K562 (cell line): ENCODE measurements around the gene DPYSL4. TPM values are rescaled to one million over a fixed set of nuclear protein-coding genes. Genes with fewer than 3 reads are reported as not detected.

Source experiments
- ATAC-seq: fragments of 200-7000 bp; cut with Tn5 transposase; 3 replicates; pipeline ENCODE4 v1.9.1; 2020; ENCODE audit warnings: moderate library complexity
- BruUV-seq: library from RNA; stranded (reverse); fragments of 400-500 nt; replicated peaks from 2 replicates; lab custom pipeline; 2021; lab: Mats Ljungman, UMichigan
- CTCF ChIA-PET: fragments of 300-600 bp; formaldehyde crosslinking; extraction: SDS; loops from one replicate; lab custom pipeline; 2021; ENCODE audit warnings: low intra/inter-chr PET ratio; lab: Yijun Ruan, JAX
- POLR2A ChIA-PET: fragments of 300-600, 350-650 bp; sonication (Branson Sonifier 250); formaldehyde crosslinking; extraction: SDS; loops from one replicate; lab custom pipeline; 2021; ENCODE audit warnings: antibody characterized with exemption, inconsistent platforms; lab: Yijun Ruan, JAX
- DNase-seq, 4 experiments: peaks; one replicate each; pipeline versions ENCODE4 v3.0.0 to v3.0.0-alpha.2; 2011 to 2018; ENCODE audit warnings: low spot score in 3 of 4, mixed read lengths in 3 of 4; ENCODE audit errors: extremely low read depth in 1 of 4
- FAIRE-seq: peaks from 2 replicates; lab custom pipeline; 2011; peaks lifted over from hg19 to GRCh38; lab: Jason Lieb, UNC
- H2AFZ ChIP-seq: 2 replicates; pipeline ENCODE4 v1.6.0; 2011; ENCODE audit warnings: low read depth, low read length, control low read depth, inconsistent platforms
- H3K27ac ChIP-seq: fragments of 200-600 bp; 3 replicates; pipeline ENCODE4 v1.8.0; 2011; ENCODE audit warnings: low read depth, mild to moderate bottlenecking, control low read depth, inconsistent platforms, low read length, moderate library complexity, mixed read lengths; ENCODE audit errors: extremely low read depth
- H3K27me3 ChIP-seq, 2 experiments: fragments of 300-600 bp in 1 of 2; 2 replicates in 1 of 2; 3 replicates in 1 of 2; pipeline versions ENCODE4 v1.6.0 to v1.8.0; 2011; ENCODE audit warnings: inconsistent platforms in 2 of 2, low read length in 2 of 2, mild to moderate bottlenecking in 1 of 2, mixed read lengths in 1 of 2, moderate library complexity in 1 of 2; ENCODE audit not compliant: control insufficient read depth in 2 of 2, insufficient read depth in 2 of 2
- H3K36me3 ChIP-seq: fragments of 300-600 bp; 3 replicates; pipeline ENCODE4 v1.8.0; 2011; ENCODE audit warnings: mild to moderate bottlenecking, low read length, inconsistent platforms; ENCODE audit not compliant: control insufficient read depth, insufficient read depth
- H3K4me1 ChIP-seq, 2 experiments: fragments of 200-600 bp in 1 of 2; replicated peaks in 1 of 2; 2 replicates in 1 of 2; 3 replicates in 1 of 2; pipeline versions ENCODE4 v1.5.1 to v1.8.0; 2011; ENCODE audit warnings: inconsistent platforms in 2 of 2, low read length in 2 of 2, mild to moderate bottlenecking in 1 of 2, mixed read lengths in 1 of 2, moderate library complexity in 1 of 2; ENCODE audit not compliant: control insufficient read depth in 2 of 2, insufficient read depth in 2 of 2
- H3K4me2 ChIP-seq: 2 replicates; pipeline ENCODE4 v1.6.1; 2011; ENCODE audit warnings: low read length, control low read depth, inconsistent platforms, mixed read lengths; ENCODE audit not compliant: insufficient read depth
- H3K4me3 ChIP-seq: fragments of 200-600 bp; sonication (generic), shearing (Covaris generic); 2 replicates; pipeline ENCODE4 v1.5.1; 2016; ENCODE audit warnings: control low read depth, inconsistent platforms
- H3K79me2 ChIP-seq: fragments of 200-600 bp; 3 replicates; pipeline ENCODE4 v1.8.0; 2011; ENCODE audit warnings: low read length, inconsistent platforms; ENCODE audit not compliant: control insufficient read depth, insufficient read depth
- H3K9ac ChIP-seq, 2 experiments: 2 replicates each; pipeline versions ENCODE4 v1.6.0 to v1.6.1; 2011; ENCODE audit warnings: low read depth in 2 of 2, low read length in 2 of 2, control low read depth in 1 of 2, inconsistent platforms in 1 of 2, mild to moderate bottlenecking in 1 of 2, mixed read lengths in 1 of 2; ENCODE audit not compliant: insufficient read depth in 1 of 2
- H3K9me1 ChIP-seq: one replicate; pipeline ENCODE4 v1.6.0; 2011; ENCODE audit warnings: inconsistent platforms, mild to moderate bottlenecking, low read length, moderate library complexity; ENCODE audit not compliant: control insufficient read depth, insufficient read depth
- H3K9me3 ChIP-seq: replicated peaks from 2 replicates; pipeline ENCODE4 v1.5.1; 2011; ENCODE audit warnings: low read depth, low read length, inconsistent platforms; ENCODE audit not compliant: control insufficient read depth, insufficient read depth
- H4K20me1 ChIP-seq: replicated peaks from 2 replicates; pipeline ENCODE4 v1.6.1; 2011; ENCODE audit warnings: low read length, inconsistent platforms, mixed read lengths; ENCODE audit not compliant: control insufficient read depth, insufficient read depth
- EGR1 ChIP-seq: fragments of 450-650 bp; conservative IDR thresholded peaks from 2 replicates; pipeline ENCODE4 v1.6.1; 2017; ENCODE audit warnings: mild to moderate bottlenecking
- HDAC8 ChIP-seq: fragments of 450-650 bp; IDR thresholded peaks from 2 replicates; pipeline ENCODE4 v1.6.1; 2016; ENCODE audit warnings: mild to moderate bottlenecking, missing genetic modification characterization, moderate library complexity, missing compliant biosample characterization
- IFI16 ChIP-seq: fragments of 250-450 bp; sonication (Bioruptor Pico); IDR thresholded peaks from 2 replicates; pipeline ENCODE4 v2.1.2; 2022; ENCODE audit warnings: mild to moderate bottlenecking, inconsistent platforms
- NR3C1 ChIP-seq: sonication (generic); formaldehyde crosslinking; IDR thresholded peaks from 2 replicates; pipeline ENCODE4 v1.8.1; 2022; ENCODE audit warnings: missing genetic modification reagents
- NUFIP1 ChIP-seq: fragments of 450-650 bp; IDR thresholded peaks from 2 replicates; pipeline ENCODE4 v1.6.1; 2018; ENCODE audit not compliant: partially characterized antibody
- PRPF4 ChIP-seq: fragments of 200-400 bp; formaldehyde crosslinking; IDR thresholded peaks from one replicate; pipeline ENCODE4 v1.6.1; 2017; ENCODE audit warnings: low read length, low read depth, mild to moderate bottlenecking; ENCODE audit not compliant: insufficient read depth, poor library complexity, severe bottlenecking
- SAP30 ChIP-seq: fragments of 200-600 bp; sonication (generic); IDR thresholded peaks from 2 replicates; pipeline ENCODE4 v1.6.1; 2012; ENCODE audit warnings: borderline replicate concordance, low read depth, mild to moderate bottlenecking, moderate library complexity, low read length, control low read depth, inconsistent platforms; ENCODE audit not compliant: insufficient read depth, poor library complexity, severe bottlenecking
- SMARCA4 ChIP-seq: fragments of 450-650 bp; IDR thresholded peaks from 2 replicates; pipeline ENCODE4 v1.6.1; 2016
- SMARCC2 ChIP-seq: fragments of 450-650 bp; IDR thresholded peaks from 2 replicates; pipeline ENCODE4 v1.6.1; 2017; ENCODE audit warnings: antibody characterized with exemption, moderate library complexity, mild to moderate bottlenecking, low read depth
- TEAD4 ChIP-seq, 2 experiments: sonication (generic) in 1 of 2; formaldehyde crosslinking in 1 of 2; IDR thresholded peaks; 2 replicates each; pipeline versions ENCODE4 v1.6.1 to v1.8.0; 2012 to 2022; ENCODE audit warnings: borderline replicate concordance in 1 of 2, inconsistent platforms in 1 of 2, low read length in 1 of 2, mild to moderate bottlenecking in 1 of 2, missing genetic modification reagents in 1 of 2
- ZNF12 ChIP-seq: sonication (generic); formaldehyde crosslinking; IDR thresholded peaks from 2 replicates; pipeline ENCODE4 v1.4.0; 2020; ENCODE audit warnings: mild to moderate bottlenecking, missing genetic modification reagents
- ZNF644 ChIP-seq: fragments of 200-800 bp; sonication (Bioruptor generic); IDR thresholded peaks from 2 replicates; pipeline ENCODE4 v1.6.1; 2016; ENCODE audit warnings: low read depth, missing genetic modification characterization, missing compliant biosample characterization
- WGBS: fragments of 100-300 bp; shearing (Covaris generic); methylation state at CpG from one replicate; pipeline ENCODE4 v1.1.6; 2016; ENCODE audit warnings: low coverage, mixed read lengths; ENCODE audit not compliant: insufficient coverage; ENCODE audit errors: missing lambda C conversion rate; 5-methylcytosine and 5-hydroxymethylcytosine counted together
- in situ Hi-C: fragments of 300-500 bp; cut with MboI; formaldehyde crosslinking; loops from 4 replicates; pipeline ENCODE4 v1.15.0; 2018; ENCODE audit warnings: inconsistent platforms, mixed read lengths
- intact Hi-C: fragments of 100-400 bp; cut with micrococcal nuclease; formaldehyde crosslinking; loops from 2 replicates; pipeline ENCODE4 v1.14.2; 2022
- polyA plus RNA-seq, 8 experiments: library from polyadenylated mRNA; depleted of rRNA in 4 of 8; stranded (reverse) in 5 of 8; unstranded in 3 of 8; fragments of >200 nt; fragmentation: Nextera tagmentation in 2 of 8; fragmentation: Illumina TruSeq in 1 of 8; extraction: Ambion mirVana in 2 of 8; extraction: Trizol in 1 of 8; gene quantifications; 2 replicates each; pipeline versions ENCODE4 v1.2.1 to v1.2.3, GENCODE V29; 2011 to 2014; ENCODE audit warnings: inconsistent platforms in 1 of 8, missing spikeins in 1 of 8
- total RNA-seq, 7 experiments: library from RNA; depleted of rRNA in 6 of 7; stranded (reverse); fragments of >200 nt in 6 of 7; fragmentation: Illumina TruSeq in 2 of 7; extraction: Trizol in 2 of 7; gene quantifications; 2 replicates each; pipeline versions ENCODE4 v1.2.1 to v1.2.3, GENCODE V29; 2011 to 2021; ENCODE audit warnings: low replicate concordance in 1 of 7
- TF ChIP-seq, protein P1 (sequence below): fragments of 250-450 bp; sonication (Bioruptor Pico); IDR thresholded peaks from 2 replicates; pipeline ENCODE4 v1.4.0; 2020
- TF ChIP-seq, protein P2 (sequence below): fragments of 450-650 bp; IDR thresholded peaks from 2 replicates; pipeline ENCODE4 v1.6.1; 2016; ENCODE audit warnings: borderline replicate concordance
- TF ChIP-seq, protein P3 (sequence below): sonication (generic); formaldehyde crosslinking; IDR thresholded peaks from 2 replicates; pipeline ENCODE4 v1.8.0; 2023; ENCODE audit warnings: mild to moderate bottlenecking, missing genetic modification reagents
- TF ChIP-seq, protein P4 (sequence below): sonication (generic); formaldehyde crosslinking; IDR thresholded peaks from 2 replicates; pipeline ENCODE4 v1.8.1; 2023; ENCODE audit warnings: mild to moderate bottlenecking, missing genetic modification reagents

The DPYSL4 gene
- total and polyA plus RNA-seq, 9 of the 15 experiments (the other 6 are each of a cell fraction or from before 2014, with no cell fraction given): 0.03 TPM; not detected in 8

DNA sequence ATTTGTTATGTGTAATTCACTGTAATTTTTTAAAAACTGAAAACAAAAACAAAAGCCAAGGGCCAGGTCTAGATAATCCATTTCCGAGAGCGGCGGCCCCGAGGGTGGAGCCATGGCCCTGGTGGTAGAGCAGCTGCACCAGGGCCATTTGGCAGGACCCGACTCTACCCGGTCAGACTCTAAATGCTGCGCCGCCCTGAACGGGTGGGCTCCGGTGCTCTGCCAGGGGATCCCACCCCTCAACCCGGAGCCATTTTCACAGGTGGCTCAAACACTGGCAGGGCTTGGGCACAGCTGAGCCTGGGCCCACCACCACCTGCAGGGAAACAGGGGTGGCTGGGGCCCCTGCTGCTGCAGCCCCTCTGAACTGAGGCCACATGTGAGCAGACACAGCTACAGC lies 56.9 kb downstream of the DPYSL4 start:
- no peaks in the 10 kb centered on the region for H3K79me2 ChIP-seq
- no peak overlapping the region for H3K27ac ChIP-seq
- no TSS peak for BruUV-seq
- 5% methylated on average over 11 of the region's 11 CpGs for WGBS
- intact Hi-C loops: no loop called here
- H3K4me3 ChIP-seq: no peak overlapping the region
- no peaks in the 10 kb centered on the region for H3K9me3 ChIP-seq
- no peak overlapping the region for H3K9ac ChIP-seq
- ChIA-PET CTCF (no interaction called here), POLR2A (interaction anchor here (0.5 kb wide), 1 partner anchor 29 kb away, joined by 3 read pairs; no protein-coding TSS in a partner anchor)
- FAIRE-seq: no peak
- peaks cover 4 to 25% of the 10 kb centered on the region in 2 experiments; a peak in 3 of 5 replicates for H3K4me1 ChIP-seq
- no peaks in the 10 kb centered on the region for H3K9me1 ChIP-seq
- H3K27me3 ChIP-seq: peaks cover 11 to 95% of the 10 kb centered on the region in 2 experiments; a peak in 3 of 5 replicates
- in situ Hi-C loops: no loop called here
- no peak overlapping the region for H3K4me2 ChIP-seq
- no peak for DNase-seq
- H2AFZ ChIP-seq: no peak overlapping the region
- ATAC-seq: no peak
- H3K36me3 ChIP-seq: no peaks in the 10 kb centered on the region
- peaks cover 6% of the 10 kb centered on the region; the same call in 1 of the 2 replicates for H4K20me1 ChIP-seq
- no peak for TF ChIP-seq NR3C1
- TF ChIP-seq NUFIP1: no peak
- TF ChIP-seq HDAC8 (tag): no peak
- no peak for TF ChIP-seq IFI16
- TF ChIP-seq ZNF644 (tag): no peak
- TF ChIP-seq TEAD4 (IDR thresholded peaks at IDR 0.05; ENCODE audit: low read length): no peak
- TF ChIP-seq TEAD4 (CRISPR knock-in tag; IDR thresholded peaks at IDR 0.05; ENCODE audit: borderline replicate concordance): no peak
- TF ChIP-seq, protein P1, sequence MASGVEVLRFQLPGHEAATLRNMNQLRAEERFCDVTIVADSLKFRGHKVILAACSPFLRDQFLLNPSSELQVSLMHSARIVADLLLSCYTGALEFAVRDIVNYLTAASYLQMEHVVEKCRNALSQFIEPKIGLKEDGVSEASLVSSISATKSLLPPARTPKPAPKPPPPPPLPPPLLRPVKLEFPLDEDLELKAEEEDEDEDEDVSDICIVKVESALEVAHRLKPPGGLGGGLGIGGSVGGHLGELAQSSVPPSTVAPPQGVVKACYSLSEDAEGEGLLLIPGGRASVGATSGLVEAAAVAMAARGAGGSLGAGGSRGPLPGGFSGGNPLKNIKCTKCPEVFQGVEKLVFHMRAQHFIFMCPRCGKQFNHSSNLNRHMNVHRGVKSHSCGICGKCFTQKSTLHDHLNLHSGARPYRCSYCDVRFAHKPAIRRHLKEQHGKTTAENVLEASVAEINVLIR: no peak
- TF ChIP-seq, protein P2, sequence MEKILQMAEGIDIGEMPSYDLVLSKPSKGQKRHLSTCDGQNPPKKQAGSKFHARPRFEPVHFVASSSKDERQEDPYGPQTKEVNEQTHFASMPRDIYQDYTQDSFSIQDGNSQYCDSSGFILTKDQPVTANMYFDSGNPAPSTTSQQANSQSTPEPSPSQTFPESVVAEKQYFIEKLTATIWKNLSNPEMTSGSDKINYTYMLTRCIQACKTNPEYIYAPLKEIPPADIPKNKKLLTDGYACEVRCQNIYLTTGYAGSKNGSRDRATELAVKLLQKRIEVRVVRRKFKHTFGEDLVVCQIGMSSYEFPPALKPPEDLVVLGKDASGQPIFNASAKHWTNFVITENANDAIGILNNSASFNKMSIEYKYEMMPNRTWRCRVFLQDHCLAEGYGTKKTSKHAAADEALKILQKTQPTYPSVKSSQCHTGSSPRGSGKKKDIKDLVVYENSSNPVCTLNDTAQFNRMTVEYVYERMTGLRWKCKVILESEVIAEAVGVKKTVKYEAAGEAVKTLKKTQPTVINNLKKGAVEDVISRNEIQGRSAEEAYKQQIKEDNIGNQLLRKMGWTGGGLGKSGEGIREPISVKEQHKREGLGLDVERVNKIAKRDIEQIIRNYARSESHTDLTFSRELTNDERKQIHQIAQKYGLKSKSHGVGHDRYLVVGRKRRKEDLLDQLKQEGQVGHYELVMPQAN: no peak
- no peak for TF ChIP-seq SMARCC2
- TF ChIP-seq ZNF12 (CRISPR knock-in tag): no peak
- TF ChIP-seq, protein P3, sequence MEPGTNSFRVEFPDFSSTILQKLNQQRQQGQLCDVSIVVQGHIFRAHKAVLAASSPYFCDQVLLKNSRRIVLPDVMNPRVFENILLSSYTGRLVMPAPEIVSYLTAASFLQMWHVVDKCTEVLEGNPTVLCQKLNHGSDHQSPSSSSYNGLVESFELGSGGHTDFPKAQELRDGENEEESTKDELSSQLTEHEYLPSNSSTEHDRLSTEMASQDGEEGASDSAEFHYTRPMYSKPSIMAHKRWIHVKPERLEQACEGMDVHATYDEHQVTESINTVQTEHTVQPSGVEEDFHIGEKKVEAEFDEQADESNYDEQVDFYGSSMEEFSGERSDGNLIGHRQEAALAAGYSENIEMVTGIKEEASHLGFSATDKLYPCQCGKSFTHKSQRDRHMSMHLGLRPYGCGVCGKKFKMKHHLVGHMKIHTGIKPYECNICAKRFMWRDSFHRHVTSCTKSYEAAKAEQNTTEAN (CRISPR knock-in tag): no peak
- TF ChIP-seq EGR1: no peak
- TF ChIP-seq, protein P4, sequence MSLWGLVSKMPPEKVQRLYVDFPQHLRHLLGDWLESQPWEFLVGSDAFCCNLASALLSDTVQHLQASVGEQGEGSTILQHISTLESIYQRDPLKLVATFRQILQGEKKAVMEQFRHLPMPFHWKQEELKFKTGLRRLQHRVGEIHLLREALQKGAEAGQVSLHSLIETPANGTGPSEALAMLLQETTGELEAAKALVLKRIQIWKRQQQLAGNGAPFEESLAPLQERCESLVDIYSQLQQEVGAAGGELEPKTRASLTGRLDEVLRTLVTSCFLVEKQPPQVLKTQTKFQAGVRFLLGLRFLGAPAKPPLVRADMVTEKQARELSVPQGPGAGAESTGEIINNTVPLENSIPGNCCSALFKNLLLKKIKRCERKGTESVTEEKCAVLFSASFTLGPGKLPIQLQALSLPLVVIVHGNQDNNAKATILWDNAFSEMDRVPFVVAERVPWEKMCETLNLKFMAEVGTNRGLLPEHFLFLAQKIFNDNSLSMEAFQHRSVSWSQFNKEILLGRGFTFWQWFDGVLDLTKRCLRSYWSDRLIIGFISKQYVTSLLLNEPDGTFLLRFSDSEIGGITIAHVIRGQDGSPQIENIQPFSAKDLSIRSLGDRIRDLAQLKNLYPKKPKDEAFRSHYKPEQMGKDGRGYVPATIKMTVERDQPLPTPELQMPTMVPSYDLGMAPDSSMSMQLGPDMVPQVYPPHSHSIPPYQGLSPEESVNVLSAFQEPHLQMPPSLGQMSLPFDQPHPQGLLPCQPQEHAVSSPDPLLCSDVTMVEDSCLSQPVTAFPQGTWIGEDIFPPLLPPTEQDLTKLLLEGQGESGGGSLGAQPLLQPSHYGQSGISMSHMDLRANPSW (CRISPR knock-in tag): no peak
- TF ChIP-seq PRPF4: no peak
- TF ChIP-seq SAP30: no peak
- no peak for TF ChIP-seq SMARCA4
